GM18909 (cell line): ENCODE results near the gene UBL3.
A peak's percentile ranks its signal among the peaks of the same experiment; 100 is the strongest.

ENCODE experiments used
- ATAC-seq: cut with Tn5 transposase; IDR thresholded peaks from one replicate; pipeline ENCODE4 v1.9.1; 2021; ENCODE audit warnings: mild to moderate bottlenecking; ENCODE audit not compliant: unreplicated experiment, poor library complexity

UBL3 gene

DNA sequence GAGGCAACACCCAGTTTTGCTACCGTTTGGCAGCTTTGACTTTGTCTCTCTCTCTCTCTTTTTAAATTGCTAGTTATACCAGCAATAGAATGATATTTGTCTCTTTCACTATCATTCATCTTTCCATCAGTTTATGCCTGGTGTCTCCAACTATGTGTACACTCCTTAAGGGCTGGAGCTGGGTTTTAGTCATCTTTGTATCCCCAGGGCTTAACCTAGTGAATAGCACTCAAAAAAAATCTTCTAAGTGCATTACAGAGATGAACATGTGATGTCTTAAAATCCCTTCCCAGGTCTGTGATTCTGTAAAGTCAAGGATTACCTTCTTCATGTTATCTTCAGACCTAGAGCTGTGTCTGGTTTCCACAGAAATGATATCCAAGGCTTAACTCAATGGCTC, 7.8 kb upstream of the UBL3 start:
- ATAC-seq, result no peak

DNA sequence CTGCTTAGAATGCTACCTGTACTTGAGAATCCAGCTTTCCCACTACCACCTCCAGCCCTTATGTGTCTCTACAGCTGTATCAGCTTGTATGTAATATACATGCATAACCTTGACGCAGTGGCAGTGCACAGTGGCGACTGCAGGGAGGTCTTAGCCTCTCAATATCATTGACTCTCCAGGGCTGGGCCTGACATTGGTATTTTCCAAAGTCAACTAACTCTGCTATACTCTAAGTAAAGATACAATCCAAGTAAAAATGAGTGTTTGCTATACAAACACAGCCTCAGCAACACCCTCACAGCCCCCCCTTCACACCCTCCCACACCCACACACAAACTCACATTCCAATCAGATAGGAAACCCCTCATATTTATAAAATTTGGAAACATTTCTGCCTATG, 6.7 kb upstream of the UBL3 start:
- no peak for ATAC-seq

DNA sequence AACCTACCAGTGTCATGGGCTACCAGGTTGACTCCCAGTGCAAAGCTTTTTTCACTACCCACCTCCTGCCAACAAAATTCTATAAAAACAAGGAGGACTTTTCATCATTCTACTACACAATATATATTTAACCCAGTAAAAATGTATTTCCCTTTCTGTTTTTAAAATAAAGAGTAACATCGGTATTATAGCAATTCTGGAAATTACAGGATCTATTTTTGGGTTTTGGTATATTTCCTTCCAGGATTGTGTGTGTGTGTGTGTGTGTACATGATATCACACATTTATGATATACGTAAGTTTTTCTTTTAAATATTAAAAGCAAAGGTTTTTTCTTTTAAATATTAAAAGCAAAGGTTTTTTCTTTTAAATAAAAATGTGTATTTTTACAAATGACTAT, 6.0 kb upstream of the UBL3 start:
- ATAC-seq, result no peak

DNA sequence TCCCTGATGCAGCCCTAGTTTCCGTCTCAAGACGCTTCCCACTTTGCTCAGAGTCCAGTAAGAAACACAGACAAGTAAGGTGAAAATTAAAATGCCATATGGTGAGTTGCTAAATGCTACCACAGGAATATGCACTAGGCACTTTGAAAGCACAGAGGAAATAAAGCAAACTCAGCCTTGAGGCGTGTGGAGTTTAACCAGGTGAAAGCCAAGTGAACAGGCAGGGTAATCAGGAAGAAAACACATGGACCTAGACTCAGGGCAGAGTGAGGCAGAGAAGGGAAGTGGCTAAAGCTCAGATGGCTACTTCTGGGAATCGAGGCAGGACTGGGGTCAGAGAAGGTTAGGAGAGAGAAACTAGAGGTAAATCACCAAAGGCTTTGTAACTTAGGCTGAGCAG, 5.4 kb upstream of the UBL3 start:
- ATAC-seq, result no peak

DNA sequence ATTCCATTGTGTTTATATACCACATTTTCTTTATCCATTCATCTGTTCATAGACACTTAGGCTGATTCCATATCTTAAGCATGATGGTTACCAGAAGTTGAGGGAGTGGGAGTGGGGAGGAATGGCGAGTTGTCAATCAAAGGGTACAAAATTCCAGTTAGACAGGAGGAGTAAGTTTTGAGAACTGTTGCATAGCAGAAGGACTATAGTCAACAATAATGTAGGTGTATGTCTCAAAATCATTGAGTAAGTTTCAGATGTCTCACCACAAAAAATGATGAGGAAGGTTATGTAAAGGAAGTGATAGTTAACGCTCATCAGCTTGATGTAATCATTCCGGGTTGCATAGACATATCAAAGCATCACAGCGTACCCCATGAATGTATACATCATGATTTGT, 4.6 kb upstream of the UBL3 start:
- no peak for ATAC-seq

DNA sequence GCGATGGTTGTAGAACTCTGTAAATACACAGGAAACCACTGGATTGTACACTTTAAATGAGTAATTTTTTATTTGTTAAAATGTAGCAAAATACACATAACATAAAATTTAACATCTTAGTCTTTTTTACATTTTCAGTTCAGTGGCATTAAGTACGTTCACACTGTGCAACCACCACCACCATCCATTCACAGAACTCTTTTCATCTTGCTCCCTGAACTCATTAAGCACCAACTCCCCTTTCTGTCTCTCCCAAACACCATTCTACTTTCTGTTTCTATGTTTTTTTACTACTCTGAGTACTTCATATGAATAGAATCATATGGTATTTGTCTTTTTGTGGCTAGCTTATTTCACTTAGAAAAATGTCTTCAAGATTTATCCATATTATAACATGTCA, 2.7 kb upstream of the UBL3 start:
- no peak for ATAC-seq

DNA sequence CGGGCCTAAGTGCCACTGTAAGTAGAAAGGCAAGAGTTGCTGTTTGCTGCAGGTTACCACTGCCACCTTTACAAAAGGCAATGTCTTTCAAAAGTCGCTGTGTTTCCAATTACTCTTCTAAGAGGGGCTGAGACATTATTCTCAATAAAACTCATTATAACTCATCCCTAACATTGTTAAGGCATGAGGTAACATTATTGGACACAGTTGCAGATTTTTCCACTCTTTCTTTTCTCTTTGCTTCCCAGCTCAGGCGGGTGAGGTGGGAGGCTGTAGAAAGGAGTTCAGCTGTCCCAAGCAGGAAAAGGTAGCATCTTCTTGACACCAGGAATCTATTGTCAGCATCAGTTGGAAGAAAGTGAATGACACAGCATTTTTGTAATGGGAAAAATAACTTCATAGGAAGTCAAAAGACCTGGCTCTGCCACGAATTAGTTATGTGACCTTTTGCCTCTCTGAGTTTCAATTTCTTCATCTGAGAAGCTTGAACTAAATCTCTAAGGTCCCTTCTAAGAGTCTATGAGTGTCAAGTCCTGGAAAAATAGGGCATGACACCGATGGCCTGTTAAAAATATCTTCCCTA, 2.1 kb upstream of the UBL3 start:
- ATAC-seq, result no peak

DNA sequence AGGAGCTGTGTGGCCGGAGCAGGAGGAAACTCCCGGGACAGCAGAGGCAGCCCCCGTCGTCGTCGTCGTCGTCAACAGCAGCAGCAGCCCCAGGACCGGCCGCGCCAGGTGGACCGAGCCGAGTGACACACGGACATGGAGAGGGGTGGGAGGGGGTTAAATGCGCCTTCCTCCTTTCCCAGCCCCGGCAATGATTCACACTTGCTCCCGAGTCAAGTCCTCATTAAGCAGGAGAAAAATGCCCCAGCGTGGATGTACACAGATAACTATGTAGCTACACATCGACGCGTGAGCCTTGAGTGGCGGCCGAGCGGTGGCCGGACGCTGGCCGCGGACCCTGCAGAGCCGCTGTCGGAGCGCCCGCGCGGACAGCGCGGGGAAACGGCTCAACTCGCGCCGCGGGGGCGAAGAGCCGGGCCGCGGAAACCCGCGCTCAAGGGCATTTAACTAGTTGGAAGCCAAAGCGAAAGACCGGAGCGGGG, 645 bp downstream of the UBL3 start:
- peak; percentile 32 for ATAC-seq

DNA sequence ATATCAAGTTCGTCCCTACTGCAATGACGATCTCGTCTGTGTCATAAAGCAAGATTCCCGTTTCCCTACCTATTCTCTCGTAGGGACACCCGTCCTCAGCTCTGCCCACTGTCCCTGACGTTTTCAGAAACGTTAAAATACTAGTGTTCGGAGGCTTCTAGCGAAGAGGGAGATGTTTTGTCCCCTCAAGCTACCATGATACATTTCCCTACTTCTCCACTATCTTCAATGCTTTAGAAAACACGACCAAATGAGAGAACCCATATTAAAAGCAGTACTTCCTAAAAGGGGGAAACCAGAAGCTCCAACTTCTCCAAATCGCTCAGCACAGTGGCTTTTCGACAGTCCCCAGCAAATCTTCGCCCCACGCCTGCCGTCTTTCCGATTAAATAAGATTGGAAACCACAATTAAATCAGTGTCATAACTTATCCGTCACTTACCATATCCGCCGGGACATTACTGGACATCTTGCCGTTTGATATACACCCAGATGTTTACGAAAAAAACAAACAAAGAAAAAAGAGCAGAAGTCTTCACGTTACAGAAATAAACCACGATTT, 1.3 kb downstream of the UBL3 start:
- ATAC-seq, result no peak

DNA sequence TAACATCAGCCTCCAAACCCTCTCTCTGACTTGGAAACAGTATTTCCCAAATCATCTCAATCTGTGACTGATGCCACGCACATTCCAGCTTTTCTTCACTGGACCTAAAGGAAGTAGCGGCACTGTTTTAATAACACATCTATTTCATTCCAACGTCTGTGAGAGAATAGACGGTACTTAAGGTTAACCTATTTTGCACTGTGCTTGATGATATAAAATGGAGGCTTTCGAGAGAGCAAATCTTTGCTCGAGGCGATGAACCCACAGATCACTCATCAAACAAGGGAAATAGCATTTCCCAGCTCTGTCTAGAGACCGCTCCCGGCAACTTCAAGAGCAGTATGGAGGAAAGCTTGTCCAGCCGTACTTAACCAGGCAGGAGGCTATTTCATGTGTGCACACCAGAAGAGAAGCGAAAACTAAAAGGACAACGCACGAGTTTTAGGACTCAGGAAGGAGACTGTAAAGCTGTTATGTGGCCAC, 2.9 kb downstream of the UBL3 start:
- ATAC-seq, result no peak

DNA sequence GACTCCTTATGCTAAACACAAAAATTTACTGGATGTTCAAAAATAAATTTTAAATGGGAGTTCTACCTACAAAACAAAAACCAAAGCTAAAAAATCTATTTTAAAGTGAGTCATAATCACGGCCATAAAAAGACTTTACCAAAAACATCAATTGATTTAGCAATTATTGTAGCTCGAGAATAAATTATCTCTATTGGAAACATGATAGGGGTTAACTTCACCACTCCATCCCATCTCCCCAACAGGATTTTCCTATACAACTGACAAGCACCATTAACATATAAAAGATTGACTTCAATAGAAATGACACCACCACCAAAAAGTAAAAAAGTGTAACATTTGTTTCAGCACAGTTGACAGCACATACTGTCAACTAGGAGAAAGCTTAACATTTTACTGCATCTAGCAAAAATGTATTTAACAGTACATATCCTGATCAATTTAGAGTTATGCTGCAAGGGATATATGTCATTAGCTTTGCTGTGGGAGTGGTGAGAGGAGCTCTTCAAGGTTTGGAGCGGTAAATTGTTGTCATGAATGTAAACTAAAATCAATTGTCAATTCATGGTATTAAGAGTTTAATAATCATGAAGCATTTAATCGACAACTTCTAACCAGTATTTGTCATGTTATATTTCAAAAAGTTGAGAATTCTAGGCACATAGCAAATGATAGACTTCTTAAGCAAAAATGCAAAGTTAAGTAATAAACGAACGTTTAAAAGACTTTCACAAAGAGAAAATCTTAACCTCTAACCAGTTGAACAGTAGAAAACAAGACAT, 3.8 kb downstream of the UBL3 start:
- ATAC-seq, result no peak

DNA sequence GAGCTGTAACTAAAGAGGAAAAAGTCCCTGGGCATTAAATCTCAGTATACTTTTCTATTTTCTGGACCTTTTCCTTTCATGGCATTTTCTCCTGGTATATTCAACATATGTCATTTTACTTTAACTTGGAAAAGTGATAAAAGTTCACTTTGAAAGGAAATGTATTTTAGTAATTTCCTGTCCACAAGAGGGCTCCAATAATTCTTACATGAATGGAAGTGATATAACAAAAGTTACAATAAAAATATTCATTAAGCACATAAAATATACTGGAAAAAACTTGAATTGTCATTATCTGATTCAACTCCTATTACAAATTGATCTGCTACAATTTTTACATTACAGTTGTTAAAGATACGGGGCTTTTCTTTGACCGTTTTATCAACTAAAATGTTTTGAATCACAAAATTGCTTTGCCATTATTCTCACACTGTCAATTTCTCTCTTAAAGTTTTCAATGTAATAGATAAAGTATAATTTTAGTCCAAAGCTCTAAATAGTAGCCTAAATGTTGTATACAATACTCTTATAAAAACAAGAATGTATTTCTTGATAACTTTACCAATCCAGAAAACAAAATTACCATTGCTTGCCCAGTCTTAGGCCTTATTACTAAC, 4.9 kb downstream of the UBL3 start:
- ATAC-seq, result no peak

DNA sequence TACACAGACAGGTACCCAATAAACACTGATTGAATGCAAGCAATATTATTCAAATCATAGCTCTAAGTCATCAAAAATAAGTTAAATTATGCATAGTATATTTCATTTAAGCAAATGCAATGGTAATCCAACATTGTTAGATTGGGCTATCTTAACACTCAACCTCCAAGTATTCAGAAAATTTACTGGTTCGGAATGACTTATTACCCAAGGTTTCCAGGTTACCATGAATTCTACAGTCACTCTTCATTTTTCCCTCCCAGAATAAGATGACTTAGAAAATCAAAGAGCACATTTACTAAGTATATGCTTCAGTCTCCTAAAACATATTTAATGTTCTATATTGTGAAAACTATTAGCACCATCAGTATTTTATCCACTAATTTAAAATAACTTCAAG, 6.0 kb downstream of the UBL3 start:
- ATAC-seq, result no peak

DNA sequence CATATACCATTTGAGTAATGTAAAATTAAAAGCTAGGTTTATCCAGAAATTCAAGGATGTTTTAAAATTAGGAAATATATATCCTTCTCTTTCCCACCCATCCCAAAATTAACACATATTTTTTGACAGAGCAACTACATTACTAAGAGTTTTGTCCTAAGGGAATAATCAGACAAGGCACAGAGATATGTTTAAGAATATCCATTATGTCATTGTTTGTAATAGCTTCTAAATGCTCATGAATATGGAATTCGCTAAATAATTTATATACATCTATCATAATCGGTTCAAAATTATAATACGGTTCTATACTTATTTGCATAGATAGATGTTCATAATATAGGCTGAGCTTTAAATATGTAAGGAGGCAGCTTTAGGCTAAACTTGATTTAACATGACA, 9.8 kb downstream of the UBL3 start:
- ATAC-seq, result no peak

DNA sequence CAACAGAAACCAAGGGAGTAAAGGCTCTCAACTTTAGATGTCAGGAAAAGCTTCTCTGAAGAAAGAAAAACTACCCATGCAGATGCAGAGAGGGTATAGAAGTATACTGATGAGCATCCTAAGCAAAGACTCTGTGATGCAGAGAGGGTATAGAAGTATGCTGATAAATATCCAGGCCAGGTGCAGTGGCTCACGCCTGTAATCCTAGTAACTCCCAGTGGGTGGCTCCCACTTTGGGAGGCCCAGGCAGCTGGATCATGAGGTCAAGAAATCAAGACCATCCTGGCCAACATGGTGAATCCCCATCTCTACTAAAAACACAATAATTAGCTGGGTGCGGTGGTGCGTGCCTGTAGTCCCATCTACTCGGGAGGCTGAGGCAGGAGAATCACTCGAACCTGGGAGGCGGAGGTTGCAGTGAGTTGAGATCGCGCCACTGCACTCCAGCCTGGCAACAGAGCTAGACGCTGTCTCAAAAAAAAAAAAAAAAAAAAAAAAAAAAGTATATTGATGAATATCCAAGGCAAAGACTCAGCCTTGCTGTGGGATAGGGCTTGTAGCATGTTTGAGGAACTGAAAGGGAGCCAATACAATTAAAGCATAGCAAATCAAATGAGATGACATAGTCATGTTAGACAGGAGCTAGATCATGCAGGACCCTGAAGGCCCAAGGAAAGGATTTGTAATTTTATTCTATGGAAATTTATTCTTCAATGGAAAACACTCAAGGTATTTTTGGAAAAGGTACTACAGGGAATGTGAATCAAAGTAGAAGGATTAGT, 14.9 kb downstream of the UBL3 start:
- ATAC-seq, result no peak

DNA sequence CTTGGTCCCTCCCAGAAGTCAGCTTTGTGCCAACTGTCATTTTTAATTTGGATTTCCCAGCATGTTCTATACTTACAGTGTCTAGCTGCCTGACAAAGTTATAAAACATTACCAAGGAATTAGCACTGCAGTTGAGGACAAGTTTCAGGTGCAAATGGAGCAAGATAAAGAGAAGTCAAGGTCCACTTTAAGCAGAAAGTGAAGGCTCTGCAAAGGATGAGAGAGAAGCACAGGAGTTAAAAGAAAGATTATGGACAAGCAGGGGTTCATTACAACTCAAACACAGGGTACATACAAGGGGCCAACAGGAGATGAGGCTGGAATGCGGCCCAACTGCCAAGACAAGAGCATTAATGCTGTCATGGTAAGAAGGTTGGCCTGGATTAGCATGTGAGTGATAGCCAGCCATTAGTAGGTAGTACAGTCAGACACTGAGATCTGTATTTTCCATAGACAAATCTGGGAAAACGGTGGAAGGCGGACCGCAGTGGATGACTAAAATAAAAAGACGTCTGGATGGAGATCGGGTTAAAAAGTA, 17.6 kb downstream of the UBL3 start:
- ATAC-seq, result no peak

DNA sequence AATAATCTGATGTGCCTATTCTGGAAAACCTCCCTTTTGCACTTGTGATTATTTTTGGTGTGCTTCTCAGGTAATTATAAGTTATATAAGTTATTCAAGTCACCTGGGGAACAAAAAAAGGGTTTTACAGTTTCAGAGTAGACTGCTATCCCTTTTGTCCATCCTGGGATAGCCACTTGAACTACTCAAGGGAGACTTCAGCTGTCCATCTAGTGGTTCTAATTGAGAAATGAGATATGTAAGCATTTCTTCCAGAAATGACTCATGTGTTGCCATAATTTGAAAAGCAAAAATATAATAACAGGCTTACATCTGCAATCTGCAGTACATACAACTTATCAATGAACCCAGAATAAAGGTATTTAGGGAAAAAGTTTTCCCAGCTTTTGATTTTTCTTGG, 20.4 kb downstream of the UBL3 start:
- ATAC-seq, result no peak

DNA sequence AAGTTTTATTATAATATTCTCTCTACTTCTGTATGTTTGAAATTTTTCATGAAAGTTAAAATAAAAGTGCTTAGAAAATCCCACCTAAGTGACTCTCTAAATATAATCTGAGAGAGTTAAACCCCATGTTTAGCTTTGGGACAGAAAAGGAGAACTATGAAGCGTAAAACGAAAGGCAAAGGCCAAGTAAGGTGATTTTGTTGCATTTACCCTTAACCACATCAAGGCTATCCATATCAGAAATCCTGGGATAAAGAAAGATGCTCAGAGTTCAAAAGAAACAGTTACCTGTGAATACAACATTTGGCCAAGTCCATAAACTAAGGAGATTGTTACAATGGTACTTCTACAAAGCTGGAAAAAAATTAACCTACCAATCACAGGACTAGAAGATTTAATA, 31.3 kb downstream of the UBL3 start:
- no peak for ATAC-seq

DNA sequence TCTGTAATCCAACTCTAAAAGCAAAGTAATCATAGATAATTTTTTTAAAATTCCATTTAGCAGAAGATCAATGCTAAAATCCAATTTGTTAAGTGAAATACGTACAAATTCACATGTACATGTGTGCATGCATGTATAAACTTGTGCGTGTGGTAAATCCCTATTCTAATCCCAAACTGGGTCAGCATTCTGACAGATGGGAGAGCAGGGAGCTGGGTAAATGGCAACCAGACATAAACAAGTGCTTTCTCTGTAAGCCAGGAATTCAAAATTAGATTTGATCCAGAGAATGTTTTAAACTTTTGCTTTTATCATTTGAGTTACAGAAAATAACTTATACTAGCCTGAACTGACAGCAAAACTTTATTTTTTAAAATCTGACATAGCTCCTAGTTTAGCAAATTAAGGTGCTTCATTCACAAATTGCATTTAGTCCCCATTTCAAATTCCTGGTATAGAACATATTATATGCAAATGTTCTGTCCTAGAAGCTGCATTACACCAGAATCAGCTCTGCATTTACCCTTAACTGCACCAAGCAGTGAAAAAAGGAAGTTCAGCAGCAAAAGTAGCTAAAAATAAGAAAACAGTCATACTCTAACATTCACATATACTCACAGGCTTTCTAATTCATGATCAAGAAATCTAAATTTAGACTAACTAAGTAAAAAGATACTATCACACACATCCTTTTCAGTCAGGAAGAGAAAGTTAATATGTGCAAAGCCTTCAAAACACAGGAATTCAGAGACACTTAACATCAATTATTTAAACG, 32.6 kb downstream of the UBL3 start:
- ATAC-seq, result peak; percentile 97

DNA sequence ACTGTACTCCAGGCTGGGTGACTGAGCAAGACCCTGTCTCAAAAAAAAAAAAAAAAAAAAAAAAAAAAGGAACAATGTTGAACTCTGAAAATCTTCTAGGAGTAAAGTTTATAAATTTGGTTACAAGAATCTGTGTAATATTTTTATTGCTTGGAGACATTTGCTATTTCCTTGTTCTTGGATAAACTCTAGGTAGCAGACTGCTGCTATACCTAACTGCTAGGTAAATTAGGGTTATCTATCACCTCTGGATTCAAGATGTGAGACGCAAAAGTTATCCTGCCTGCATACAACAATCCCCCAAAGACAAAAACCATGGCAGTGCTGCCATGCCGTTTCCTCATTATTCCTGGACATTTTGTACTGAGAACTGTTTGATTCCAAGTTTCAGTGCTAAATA, 33.7 kb downstream of the UBL3 start:
- no peak for ATAC-seq
